LNCAP (cell line): ENCODE results near the gene PRICKLE4.

ENCODE experiments used
- TF ChIP-seq, protein P1 (sequence below): fragments of 450-650 bp; IDR thresholded peaks from 2 replicates; pipeline ENCODE4 v1.5.1; 2017; ENCODE audit warnings: mild to moderate bottlenecking

Gene PRICKLE4

DNA sequence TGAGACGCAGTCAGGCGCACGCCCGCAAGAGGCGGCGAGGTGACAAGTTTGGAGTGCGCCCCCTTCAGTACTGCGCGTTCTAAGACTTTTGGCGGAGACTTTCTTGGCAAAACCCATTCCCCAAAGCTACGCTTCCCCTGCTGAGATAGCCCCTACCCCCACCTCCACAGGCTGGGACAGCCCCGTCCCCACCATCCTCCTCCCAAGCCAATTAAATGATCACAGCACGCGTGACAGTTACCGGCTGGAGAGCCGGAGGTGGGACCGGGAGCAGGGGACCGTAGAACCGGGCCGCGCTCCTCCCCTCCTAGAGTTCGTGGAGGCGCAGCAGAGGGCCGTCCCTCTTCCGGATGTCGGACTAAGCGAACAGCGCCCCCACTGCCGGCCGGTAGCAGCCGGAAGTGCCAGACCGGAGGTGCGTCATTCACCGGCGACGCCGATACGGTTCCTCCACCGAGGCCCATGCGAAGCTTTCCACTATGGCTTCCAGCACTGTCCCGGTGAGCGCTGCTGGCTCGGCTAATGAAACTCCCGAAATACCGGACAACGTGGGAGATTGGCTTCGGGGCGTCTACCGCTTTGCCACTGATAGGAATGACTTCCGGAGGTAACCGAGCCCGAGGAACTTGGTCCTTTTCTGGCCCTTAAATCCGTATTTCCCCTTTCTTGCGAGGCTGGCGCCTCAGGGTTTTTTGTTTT lies 6.8 kb downstream of the PRICKLE4 start, which contains the start of gene TOMM6:
TOMM6 (plus strand) TSS at position 476 of the 699 bp plus-strand sequence; CDS start at position 480, 4 bp downstream.
- TF ChIP-seq, protein P1, sequence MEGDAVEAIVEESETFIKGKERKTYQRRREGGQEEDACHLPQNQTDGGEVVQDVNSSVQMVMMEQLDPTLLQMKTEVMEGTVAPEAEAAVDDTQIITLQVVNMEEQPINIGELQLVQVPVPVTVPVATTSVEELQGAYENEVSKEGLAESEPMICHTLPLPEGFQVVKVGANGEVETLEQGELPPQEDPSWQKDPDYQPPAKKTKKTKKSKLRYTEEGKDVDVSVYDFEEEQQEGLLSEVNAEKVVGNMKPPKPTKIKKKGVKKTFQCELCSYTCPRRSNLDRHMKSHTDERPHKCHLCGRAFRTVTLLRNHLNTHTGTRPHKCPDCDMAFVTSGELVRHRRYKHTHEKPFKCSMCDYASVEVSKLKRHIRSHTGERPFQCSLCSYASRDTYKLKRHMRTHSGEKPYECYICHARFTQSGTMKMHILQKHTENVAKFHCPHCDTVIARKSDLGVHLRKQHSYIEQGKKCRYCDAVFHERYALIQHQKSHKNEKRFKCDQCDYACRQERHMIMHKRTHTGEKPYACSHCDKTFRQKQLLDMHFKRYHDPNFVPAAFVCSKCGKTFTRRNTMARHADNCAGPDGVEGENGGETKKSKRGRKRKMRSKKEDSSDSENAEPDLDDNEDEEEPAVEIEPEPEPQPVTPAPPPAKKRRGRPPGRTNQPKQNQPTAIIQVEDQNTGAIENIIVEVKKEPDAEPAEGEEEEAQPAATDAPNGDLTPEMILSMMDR: peak; percentile 74

DNA sequence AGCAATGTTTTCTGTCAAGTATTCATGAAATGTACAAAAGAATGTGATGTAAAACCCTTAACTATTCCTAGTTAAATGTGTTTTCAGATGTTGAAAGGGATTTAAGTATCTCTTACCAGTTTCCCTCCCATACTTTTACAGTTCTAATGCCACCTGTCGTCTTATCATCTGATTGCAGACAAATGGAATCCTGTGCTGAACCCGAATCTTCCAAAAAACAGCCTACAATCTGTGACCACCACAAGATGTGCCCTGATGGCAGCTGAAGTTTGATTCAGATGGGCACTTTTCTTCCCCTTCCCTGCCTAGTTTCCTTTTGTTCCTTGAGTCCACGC lies 8.8 kb downstream of the PRICKLE4 start:
- TF ChIP-seq, protein P1: no peak

- TF ChIP-seq, protein P1: no peak
Observed at GRCh38 chr6:41790045-41790444, 9.5 kb downstream of the PRICKLE4 start.

DNA sequence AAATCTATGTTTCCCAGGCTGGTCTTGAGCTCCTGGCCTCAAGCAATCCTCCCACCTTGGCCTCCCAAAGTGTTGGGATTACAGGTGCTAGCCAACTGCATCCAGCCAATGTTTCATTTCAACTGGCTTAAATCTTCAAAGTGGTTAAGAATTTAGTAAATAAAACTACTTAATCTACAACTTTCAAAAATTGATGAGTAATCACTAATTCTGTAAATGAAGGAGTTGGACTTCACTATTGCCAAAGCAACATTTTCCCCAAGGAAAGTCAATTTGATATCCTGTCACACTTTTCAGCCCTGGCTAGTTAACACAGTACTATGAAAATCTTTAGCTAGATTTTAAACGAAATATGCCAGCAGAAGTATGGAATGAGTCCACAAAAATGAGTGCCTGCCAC lies 10.7 kb downstream of the PRICKLE4 start:
- TF ChIP-seq, protein P1: no peak

DNA sequence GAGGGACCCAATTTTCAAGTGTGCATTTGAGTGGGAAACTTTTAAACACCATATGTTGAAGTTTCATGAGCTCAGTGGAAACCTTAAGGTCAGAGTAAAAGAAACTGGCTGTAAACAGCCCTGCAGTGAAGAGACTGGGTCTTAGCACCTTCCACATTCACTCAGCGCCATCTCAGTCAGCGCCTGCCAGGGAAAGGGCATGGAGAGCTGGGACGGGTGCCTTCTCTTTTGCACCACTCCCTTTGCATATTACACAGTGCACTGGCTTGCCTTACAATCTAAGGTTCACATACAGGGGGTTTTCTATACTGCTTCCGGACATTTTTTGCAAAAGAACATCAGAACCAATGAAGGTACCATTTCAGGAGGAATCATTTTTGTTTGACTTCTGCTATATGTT lies 11.4 kb downstream of the PRICKLE4 start:
- TF ChIP-seq, protein P1: no peak

DNA sequence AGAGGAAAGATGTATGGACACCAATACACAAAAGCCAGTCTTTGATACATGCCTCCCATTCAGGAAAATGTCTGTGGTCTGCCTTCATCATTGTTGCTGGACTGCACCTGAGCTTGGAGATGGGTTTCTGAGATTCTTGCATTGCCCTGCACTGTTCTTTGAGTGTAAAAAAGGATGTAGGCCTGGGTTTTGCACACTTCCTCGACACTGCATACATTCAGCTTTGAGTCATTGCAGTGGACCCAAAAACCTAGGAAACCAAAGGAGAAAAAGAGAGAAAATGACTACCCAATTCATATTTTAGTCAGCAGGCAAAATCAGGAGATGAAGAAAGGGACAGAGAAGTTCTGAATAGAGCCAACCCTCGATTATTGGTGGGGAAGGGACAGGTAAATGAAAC lies 15.9 kb downstream of the PRICKLE4 start:
- TF ChIP-seq, protein P1: no peak

DNA sequence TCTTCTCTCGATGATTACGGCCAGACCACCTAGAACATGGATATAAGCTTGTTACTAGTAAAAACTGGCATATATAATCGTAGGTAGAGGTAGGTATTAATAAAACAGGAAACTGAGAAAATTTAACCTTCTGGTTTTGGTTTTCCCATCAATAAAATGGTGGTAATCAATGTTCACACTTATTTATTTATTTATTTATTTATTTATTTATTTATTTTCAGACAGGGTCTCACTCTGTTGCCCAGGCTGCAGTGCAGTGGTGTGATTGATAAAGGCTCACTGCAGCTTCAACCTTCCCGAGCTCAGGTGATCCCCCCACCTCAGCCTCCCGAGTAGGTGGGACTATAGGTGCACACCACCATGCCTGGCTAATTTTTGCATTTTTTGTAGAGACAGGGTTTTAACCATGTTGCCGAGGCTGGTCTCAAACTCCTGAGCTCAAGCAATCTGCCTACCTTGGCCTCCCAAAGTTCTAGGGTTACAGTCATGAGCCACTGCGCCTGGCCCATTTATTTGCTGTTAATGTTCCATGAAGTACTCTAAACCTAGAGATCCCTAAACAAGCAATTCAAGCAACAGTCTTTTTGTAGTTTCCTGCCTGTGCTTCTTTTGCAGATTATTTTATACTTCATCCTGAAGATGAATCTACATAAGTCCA lies 18.4 kb downstream of the PRICKLE4 start:
- TF ChIP-seq, protein P1: no peak
